Mesendoderm (in vitro differentiated cells): ENCODE results near the gene KCNMB3.

Experiments
- DNase-seq: peaks from one replicate; pipeline ENCODE4 v3.0.0; 2013
- H2AK5ac ChIP-seq: 2 replicates; pipeline ENCODE4 v1.6.1; 2013; ENCODE audit warnings: low read length, inconsistent platforms
- H2BK120ac ChIP-seq: 2 replicates; pipeline ENCODE4 v1.6.1; 2013; ENCODE audit warnings: low read depth, mild to moderate bottlenecking, low read length, moderate library complexity, mixed read lengths
- H2BK15ac ChIP-seq: replicated peaks from 2 replicates; pipeline ENCODE4 v1.6.1; 2013; ENCODE audit warnings: low read depth, mild to moderate bottlenecking, moderate library complexity
- H2BK5ac ChIP-seq: 2 replicates; pipeline ENCODE4 v1.6.1; 2013; ENCODE audit warnings: low read length, inconsistent platforms
- H3K18ac ChIP-seq: 2 replicates; pipeline ENCODE4 v1.6.1; 2013; ENCODE audit warnings: mild to moderate bottlenecking, low read length, mixed read lengths
- H3K23ac ChIP-seq: one replicate; pipeline ENCODE4 v1.6.1; 2013; ENCODE audit warnings: low read length
- H3K27ac ChIP-seq: 2 replicates; pipeline ENCODE4 v1.5.1; 2013; ENCODE audit warnings: low read depth, mild to moderate bottlenecking, inconsistent platforms, low read length, moderate library complexity
- H3K27me3 ChIP-seq: 2 replicates; pipeline ENCODE4 v1.6.1; 2013; ENCODE audit warnings: low read length, control low read depth, mild to moderate bottlenecking, inconsistent platforms; ENCODE audit not compliant: insufficient read depth, poor library complexity
- H3K36me3 ChIP-seq: 2 replicates; pipeline ENCODE4 v1.6.1; 2013; ENCODE audit warnings: low read length, inconsistent platforms; ENCODE audit not compliant: control insufficient read depth, insufficient read depth
- H3K4ac ChIP-seq: one replicate; pipeline ENCODE4 v1.6.1; 2013; ENCODE audit warnings: low read depth, mild to moderate bottlenecking, low read length, moderate library complexity
- H3K4me1 ChIP-seq: 2 replicates; pipeline ENCODE4 v1.6.1; 2013; ENCODE audit warnings: low read depth, low read length, inconsistent platforms; ENCODE audit not compliant: control insufficient read depth
- H3K4me2 ChIP-seq: 2 replicates; pipeline ENCODE4 v1.6.1; 2013; ENCODE audit warnings: low read length
- H3K4me3 ChIP-seq: 2 replicates; pipeline ENCODE4 v1.5.1; 2013; ENCODE audit warnings: mild to moderate bottlenecking, low read length
- H3K56ac ChIP-seq: one replicate; pipeline ENCODE4 v1.6.1; 2013; ENCODE audit warnings: low read length
- H3K79me1 ChIP-seq: 2 replicates; pipeline ENCODE4 v1.6.1; 2013; ENCODE audit warnings: low read length, inconsistent platforms
- H3K79me2 ChIP-seq: 2 replicates; pipeline ENCODE4 v1.6.1; 2013; ENCODE audit warnings: mild to moderate bottlenecking, low read length; ENCODE audit not compliant: control insufficient read depth, insufficient read depth
- H3K9ac ChIP-seq: 2 replicates; pipeline ENCODE4 v1.6.1; 2013; ENCODE audit warnings: low read length, inconsistent platforms
- H4K5ac ChIP-seq: one replicate; pipeline ENCODE4 v1.6.1; 2013; ENCODE audit warnings: low read length
- H4K8ac ChIP-seq: one replicate; pipeline ENCODE4 v1.6.1; 2013; ENCODE audit warnings: low read depth, mild to moderate bottlenecking, control low read depth, low read length, moderate library complexity
- WGBS: extraction: QIAGEN DNeasy Blood & Tissue Kit; methylation state at CpG from one replicate; pipeline ENCODE4 v1.1.7; 2013; ENCODE audit warnings: low lambda C conversion rate, missing lambda C conversion rate; ENCODE audit not compliant: insufficient coverage; ENCODE audit errors: extremely low coverage; 5-methylcytosine and 5-hydroxymethylcytosine counted together

The KCNMB3 gene

GRCh38 chr3:179268400-179269051 lies 17.6 kb upstream of the KCNMB3 start:
- Histone ChIP-seq H3K18ac (no peak overlapping the region), H2BK120ac (no peak overlapping the region), H3K4ac (no peak overlapping the region), H3K4me1 (no peaks in the 10 kb centered on the region), H3K79me1 (no peaks in the 10 kb centered on the region), H2BK5ac (no peak overlapping the region), H3K56ac (no peak overlapping the region), H3K27me3 (no peaks in the 10 kb centered on the region), H3K4me3 (no peak overlapping the region), H4K8ac (no peak overlapping the region), H3K36me3 (no peaks in the 10 kb centered on the region), H3K23ac (no peak overlapping the region), H2BK15ac (no peak overlapping the region), H3K9ac (no peak overlapping the region), H3K79me2 (no peaks in the 10 kb centered on the region), H3K27ac (no peak overlapping the region), H2AK5ac (no peak overlapping the region), H4K5ac (no peak overlapping the region), H3K4me2 (no peak overlapping the region)
- DNase-seq, result peak; percentile 46
- WGBS, result no CpG with 5 or more reads among the region's 4 CpGs

- Histone ChIP-seq H4K5ac (no peak overlapping the region), H3K79me2 (no peaks in the 10 kb centered on the region), H3K4me2 (no peak overlapping the region), H3K23ac (no peak overlapping the region), H4K8ac (no peak overlapping the region), H3K4me1 (no peaks in the 10 kb centered on the region), H3K9ac (no peak overlapping the region), H3K4ac (no peak overlapping the region), H3K27me3 (no peaks in the 10 kb centered on the region), H3K27ac (no peak overlapping the region), H3K4me3 (no peak overlapping the region), H2AK5ac (no peak overlapping the region), H2BK15ac (no peak overlapping the region), H3K36me3 (no peaks in the 10 kb centered on the region), H2BK120ac (no peak overlapping the region), H3K18ac (no peak overlapping the region), H3K79me1 (no peaks in the 10 kb centered on the region), H3K56ac (no peak overlapping the region), H2BK5ac (no peak overlapping the region)
- no peak for DNase-seq
- WGBS, result no CpG with 5 or more reads among the region's 21 CpGs
These were observed 15.8 kb upstream of the KCNMB3 start for GRCh38 chr3:179266701-179267211.

DNA sequence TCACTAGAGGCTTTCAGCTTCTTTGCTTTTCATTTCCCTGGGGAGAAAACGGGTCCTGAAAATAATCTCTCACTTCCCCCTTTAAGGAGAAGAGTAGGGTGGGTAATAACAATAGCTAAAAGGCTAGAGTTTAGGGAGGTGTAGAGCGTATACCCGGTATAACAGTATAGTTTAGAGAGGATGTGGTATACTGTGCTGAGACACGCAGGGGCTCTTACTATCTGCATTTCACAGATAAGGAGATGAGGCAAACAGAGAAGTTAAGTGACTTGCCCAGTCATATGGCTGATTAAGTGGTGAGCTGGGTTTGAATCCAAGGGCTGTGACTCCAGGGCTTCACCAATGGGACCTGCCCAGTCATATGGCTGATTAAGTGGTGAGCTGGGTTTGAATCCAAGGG lies 15.0 kb upstream of the KCNMB3 start:
- H2BK15ac ChIP-seq, result no peak overlapping the region
- H3K79me2 ChIP-seq, result no peaks in the 10 kb centered on the region
- H3K18ac ChIP-seq, result no peak overlapping the region
- H2AK5ac ChIP-seq, result no peak overlapping the region
- no peak overlapping the region for H3K56ac ChIP-seq
- no peak overlapping the region for H3K23ac ChIP-seq
- no peak overlapping the region for H2BK5ac ChIP-seq
- H3K4me1 ChIP-seq, result no peaks in the 10 kb centered on the region
- H3K36me3 ChIP-seq, result no peaks in the 10 kb centered on the region
- no peaks in the 10 kb centered on the region for H3K79me1 ChIP-seq
- no peak overlapping the region for H3K4ac ChIP-seq
- H3K27me3 ChIP-seq, result no peaks in the 10 kb centered on the region
- no peak overlapping the region for H2BK120ac ChIP-seq
- H3K4me3 ChIP-seq, result no peak overlapping the region
- no peak overlapping the region for H3K4me2 ChIP-seq
- H4K8ac ChIP-seq, result no peak overlapping the region
- no peak overlapping the region for H3K9ac ChIP-seq
- H4K5ac ChIP-seq, result no peak overlapping the region
- H3K27ac ChIP-seq, result no peak overlapping the region
- WGBS, result no CpG with 5 or more reads among the region's 4 CpGs
- DNase-seq, result no peak

GRCh38 chr3:179265092-179265491 lies 14.2 kb upstream of the KCNMB3 start:
- Histone ChIP-seq H3K18ac (no peak overlapping the region), H3K56ac (no peak overlapping the region), H3K4ac (no peak overlapping the region), H3K23ac (no peak overlapping the region), H4K8ac (no peak overlapping the region), H3K36me3 (no peaks in the 10 kb centered on the region), H2AK5ac (no peak overlapping the region), H2BK5ac (no peak overlapping the region), H3K4me1 (no peaks in the 10 kb centered on the region), H3K79me2 (no peaks in the 10 kb centered on the region), H2BK120ac (no peak overlapping the region), H3K79me1 (no peaks in the 10 kb centered on the region), H3K27ac (no peak overlapping the region), H4K5ac (no peak overlapping the region), H3K4me2 (no peak overlapping the region), H3K4me3 (no peak overlapping the region), H3K9ac (no peak overlapping the region), H2BK15ac (no peak overlapping the region), H3K27me3 (no peaks in the 10 kb centered on the region)
- DNase-seq, result no peak
- WGBS, result no CpG with 5 or more reads among the region's 1 CpG

- no peak overlapping the region for H3K27ac ChIP-seq
- no peak overlapping the region for H3K23ac ChIP-seq
- H3K79me1 ChIP-seq, result no peaks in the 10 kb centered on the region
- no peak overlapping the region for H3K9ac ChIP-seq
- H3K18ac ChIP-seq, result no peak overlapping the region
- no peak overlapping the region for H4K8ac ChIP-seq
- H2BK5ac ChIP-seq, result no peak overlapping the region
- H3K4me3 ChIP-seq, result no peak overlapping the region
- no peak overlapping the region for H4K5ac ChIP-seq
- no peak overlapping the region for H3K4ac ChIP-seq
- H3K36me3 ChIP-seq, result no peaks in the 10 kb centered on the region
- no peak overlapping the region for H2AK5ac ChIP-seq
- no CpG with 5 or more reads among the region's 4 CpGs for WGBS
- H3K79me2 ChIP-seq, result no peaks in the 10 kb centered on the region
- DNase-seq, result no peak
- no peak overlapping the region for H3K56ac ChIP-seq
- no peak overlapping the region for H3K4me2 ChIP-seq
- H3K27me3 ChIP-seq, result no peaks in the 10 kb centered on the region
- H2BK15ac ChIP-seq, result no peak overlapping the region
- no peak overlapping the region for H2BK120ac ChIP-seq
- H3K4me1 ChIP-seq, result no peaks in the 10 kb centered on the region
These were observed 13.5 kb upstream of the KCNMB3 start for GRCh38 chr3:179264449-179264848.

GRCh38 chr3:179263134-179263533 lies 12.2 kb upstream of the KCNMB3 start:
- Histone ChIP-seq H4K8ac (no peak overlapping the region), H3K18ac (no peak overlapping the region), H3K79me1 (no peaks in the 10 kb centered on the region), H2BK5ac (no peak overlapping the region), H2AK5ac (no peak overlapping the region), H3K23ac (no peak overlapping the region), H3K27ac (no peak overlapping the region), H3K9ac (no peak overlapping the region), H3K4me1 (no peaks in the 10 kb centered on the region), H3K4ac (no peak overlapping the region), H3K27me3 (no peaks in the 10 kb centered on the region), H2BK15ac (no peak overlapping the region), H3K56ac (no peak overlapping the region), H4K5ac (no peak overlapping the region), H2BK120ac (no peak overlapping the region), H3K4me2 (no peak overlapping the region), H3K4me3 (no peak overlapping the region), H3K79me2 (no peaks in the 10 kb centered on the region), H3K36me3 (no peaks in the 10 kb centered on the region)
- no CpG with 5 or more reads among the region's 29 CpGs for WGBS
- no peak for DNase-seq
